COR-L47 (cell line): ENCODE measurements around the gene MTERF4.

Source experiments
- DNase-seq: peaks from one replicate; lab custom pipeline; 2025; lab: John Stamatoyannopoulos, UW

Gene MTERF4

GRCh38 chr2:241133436-241133820 is 31.3 kb upstream of the MTERF4 start:
- DNase-seq: no peak

DNA sequence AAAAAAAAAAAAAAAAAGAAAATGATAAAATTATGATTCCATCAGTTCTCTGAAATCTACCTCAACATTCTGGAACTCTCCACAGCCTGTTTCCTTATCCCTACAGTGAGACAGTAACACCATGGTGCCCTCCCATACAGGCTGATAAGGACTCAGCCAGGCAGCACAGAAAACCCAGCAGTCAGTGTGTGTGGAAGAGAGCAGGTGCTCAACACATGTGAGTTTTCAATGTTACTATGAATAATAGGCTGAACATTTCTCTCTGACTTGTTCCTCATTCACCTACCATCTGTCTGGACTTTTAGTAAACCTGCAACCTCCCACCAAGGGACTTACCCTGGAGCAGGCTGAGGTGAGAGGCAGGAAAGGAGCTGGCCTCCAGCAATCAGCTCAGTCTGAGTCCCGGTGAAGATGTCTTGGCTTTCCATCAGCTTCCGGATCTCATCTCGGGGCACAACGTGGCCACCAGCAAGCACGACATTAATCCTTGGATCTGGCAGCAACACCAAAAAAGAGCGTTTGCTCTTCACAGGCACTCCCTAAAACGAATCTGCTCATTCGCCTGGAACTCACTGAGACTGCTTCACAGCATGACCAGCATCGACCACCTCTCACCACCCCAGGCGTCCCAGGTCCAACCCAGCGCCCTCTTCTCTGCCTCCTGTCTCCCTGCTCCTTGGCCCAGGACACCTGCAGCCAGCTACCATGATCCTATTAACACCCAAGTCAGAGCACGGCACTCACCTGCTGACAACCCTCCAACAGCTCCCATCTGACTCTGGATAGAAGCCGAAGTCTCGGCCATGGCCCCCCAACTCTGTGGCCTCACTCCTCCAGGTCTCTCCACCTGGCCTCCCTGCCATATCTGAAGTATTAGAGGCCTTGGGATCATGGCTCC is 30.7 kb upstream of the MTERF4 start:
- DNase-seq: no peak

- no peak for DNase-seq
Observed at GRCh38 chr2:241131531-241131930, 29.4 kb upstream of the MTERF4 start.

DNA sequence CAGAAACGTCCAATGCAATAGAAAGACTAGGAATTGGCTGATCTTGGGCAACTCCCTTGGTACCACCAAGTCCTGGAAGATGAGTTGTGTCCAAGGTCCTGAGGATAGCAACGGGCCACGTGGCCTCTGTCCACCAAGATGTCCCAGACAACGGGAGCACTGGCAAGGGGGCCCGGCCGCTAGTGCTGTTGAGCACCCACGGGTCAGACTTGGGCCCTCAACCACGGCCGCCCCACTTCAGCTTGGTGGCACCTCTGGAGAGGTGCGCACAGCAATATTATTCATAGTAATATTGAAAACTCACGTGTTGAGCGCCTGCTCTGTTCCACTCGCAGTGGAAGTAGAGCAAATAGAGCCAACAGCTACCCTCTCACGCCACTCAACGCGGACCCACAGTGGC is 28.2 kb upstream of the MTERF4 start:
- no peak for DNase-seq

DNA sequence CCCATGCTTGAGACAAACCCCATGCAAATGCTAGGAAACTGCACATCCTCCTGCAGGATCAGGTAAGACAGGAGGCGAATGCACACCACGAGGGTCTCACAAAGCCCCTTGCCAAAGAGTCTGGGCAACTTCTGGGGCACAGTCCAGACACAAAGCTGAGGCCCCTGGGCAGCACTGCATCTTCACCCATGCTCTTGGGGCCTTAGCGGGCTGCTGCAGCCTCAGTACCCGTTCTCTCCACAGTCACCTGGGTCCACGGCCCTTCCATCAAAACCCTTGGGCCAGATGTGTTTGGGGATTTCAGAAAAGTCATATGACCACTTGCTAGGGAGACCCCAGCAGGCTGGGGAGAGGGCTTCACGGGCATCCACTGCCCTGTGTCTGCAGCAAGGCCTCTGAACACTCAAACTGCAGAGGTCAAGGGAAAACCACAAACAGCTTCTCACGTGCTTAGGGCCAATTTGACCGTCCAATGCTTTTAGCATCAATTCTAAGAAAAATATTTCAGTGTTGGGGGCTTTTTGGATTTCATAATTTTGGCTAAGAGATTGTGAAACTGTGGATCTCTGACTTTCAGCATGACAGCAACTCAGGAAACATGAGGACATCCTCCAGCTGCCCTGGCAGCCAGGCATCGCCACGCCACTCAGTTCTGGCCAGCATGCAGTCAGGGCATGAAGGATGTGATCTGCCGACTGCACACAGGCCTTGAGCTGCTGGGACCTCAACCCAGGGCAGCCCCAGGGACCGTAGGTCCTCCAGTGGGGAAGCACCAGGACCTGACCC is 27.2 kb upstream of the MTERF4 start:
- DNase-seq: no peak

- DNase-seq: no peak
Observed at GRCh38 chr2:241128266-241128665, 26.2 kb upstream of the MTERF4 start.

- DNase-seq: no peak
Observed at GRCh38 chr2:241126771-241127202, 24.7 kb upstream of the MTERF4 start.

DNA sequence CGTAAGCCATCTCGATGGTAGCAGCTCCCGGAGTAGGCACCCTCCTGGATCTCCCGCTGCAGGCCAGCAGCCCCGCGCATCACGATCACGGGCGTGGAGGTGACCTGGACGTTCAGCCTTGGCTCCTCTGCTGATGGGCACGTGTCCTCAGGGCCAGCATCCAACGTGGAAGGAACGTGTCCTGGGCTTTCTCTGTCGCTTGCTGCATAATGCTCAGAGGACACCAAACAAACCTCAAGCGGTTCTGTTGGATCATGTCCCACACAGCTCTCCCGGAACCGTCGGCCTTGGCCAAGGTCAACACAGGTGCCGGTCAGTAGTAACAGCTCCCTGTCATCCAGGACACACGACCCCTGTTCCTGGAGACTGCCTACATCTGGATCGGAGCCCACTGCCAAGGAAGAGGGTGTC is 24.1 kb upstream of the MTERF4 start:
- no peak for DNase-seq

GRCh38 chr2:241125626-241126025 is 23.5 kb upstream of the MTERF4 start:
- DNase-seq: no peak

DNA sequence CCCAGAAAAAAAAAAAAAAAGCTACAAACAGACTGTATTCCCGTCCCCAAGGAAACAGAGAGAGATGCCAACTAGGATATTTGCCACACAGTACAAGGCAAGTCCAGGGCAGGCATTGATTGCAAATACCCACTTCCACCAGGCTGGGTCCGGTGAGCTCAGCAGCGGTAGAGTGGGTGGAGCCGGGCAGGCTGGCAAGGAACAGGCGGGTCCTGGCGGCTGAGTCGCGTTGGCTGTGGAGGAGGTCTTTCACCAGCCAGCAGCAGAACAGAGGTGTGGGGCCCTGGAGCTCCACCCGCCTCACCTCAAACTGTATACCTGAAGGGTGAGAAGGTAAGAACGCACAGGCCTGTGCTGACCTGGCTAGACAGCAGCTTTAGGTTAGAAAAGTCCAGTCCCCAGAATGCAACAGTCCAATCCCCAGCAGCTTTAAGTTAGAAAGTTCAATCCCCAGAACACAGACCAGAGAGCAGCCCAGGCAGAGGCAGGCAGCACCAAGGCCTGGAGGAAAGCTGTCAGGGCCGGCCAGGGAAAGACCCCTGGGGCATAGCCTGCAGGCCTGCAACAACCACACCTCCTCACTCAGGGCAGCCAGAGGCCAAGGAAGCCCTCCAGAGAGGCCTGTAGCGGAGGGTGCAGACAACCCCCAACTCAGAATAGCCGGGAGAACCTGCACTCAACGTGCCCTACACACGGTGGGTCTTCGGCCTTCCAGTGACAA is 21.9 kb upstream of the MTERF4 start:
- DNase-seq: no peak

- DNase-seq: no peak
Observed at GRCh38 chr2:241122376-241123002, 20.4 kb upstream of the MTERF4 start.

DNA sequence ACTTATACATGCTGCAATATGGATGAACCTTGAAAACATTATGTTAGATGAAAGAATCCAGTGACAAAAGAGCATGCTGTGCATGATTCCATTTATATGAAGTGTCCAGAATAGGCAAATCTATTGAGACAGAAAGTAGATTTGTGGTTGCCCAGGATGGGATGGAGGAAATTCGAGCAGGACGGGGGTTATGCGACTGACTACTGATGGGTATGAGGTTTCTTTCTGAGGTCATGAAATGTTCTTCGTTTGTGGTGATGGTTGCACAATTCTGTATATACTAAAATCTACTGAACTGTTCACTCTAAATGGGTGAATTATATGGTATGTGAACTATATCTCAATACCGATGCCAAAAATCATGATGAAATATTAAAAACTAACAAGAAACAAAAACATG is 18.9 kb upstream of the MTERF4 start:
- no peak for DNase-seq

DNA sequence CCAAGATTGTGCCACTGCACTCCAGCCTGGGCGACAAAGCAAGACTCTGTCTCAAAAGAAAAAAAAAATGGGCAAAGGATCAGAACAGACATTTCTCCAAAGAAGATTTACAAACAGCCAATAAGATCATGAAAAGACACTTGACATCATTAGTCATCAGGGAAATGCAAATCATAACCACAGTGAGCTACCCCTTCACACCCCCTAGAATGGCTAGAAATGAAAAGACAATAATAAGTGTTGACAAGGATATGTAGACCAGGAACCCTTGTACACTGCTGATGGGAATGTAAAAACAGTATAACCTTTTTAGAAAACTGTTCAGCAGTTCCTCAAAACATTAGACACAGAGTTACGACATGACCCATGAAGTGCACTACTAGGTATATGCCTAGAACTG is 18.4 kb upstream of the MTERF4 start:
- no peak for DNase-seq

DNA sequence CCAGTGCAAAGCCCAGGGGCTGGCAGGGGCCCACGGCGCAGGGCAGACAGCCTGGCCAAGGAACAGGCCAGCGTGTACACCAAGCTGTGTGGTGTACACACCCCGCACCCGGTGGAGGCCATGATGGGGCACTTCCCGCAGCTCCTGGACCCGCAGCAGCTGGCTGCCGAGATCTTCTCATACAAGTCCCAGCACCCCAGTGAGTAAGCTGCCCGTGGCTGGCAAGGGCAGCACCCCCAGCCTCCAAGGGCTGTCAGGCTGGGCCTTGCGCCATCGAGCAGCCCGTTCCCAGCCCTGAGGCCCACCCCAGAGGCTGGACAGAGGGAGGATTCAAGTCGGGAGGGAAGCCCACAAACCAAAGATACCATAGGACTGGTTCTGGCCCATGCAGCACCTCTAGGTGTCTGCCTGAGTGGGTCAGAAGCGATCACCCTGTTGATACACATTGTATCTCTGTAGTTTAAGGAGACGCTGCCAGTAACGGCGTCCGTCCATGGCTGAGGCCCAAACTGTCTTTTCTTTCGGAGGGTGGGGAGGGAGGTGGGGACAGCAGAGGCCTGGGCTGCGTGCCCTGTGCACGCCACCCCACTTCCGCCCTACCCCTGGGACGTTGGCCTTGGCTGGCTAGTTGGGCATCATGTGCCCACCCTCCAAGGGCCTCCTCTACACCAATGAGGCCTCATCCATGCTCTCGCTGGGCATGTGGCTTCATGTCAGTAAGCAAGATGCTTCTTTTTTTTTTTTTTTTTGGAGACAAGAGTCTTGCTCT is 16.8 kb upstream of the MTERF4 start:
- DNase-seq: no peak

GRCh38 chr2:241116606-241117560 is 14.8 kb upstream of the MTERF4 start:
- DNase-seq: no peak

GRCh38 chr2:241115361-241115760 is 13.3 kb upstream of the MTERF4 start:
- DNase-seq: no peak

GRCh38 chr2:241114836-241115235 is 12.7 kb upstream of the MTERF4 start:
- DNase-seq: no peak

DNA sequence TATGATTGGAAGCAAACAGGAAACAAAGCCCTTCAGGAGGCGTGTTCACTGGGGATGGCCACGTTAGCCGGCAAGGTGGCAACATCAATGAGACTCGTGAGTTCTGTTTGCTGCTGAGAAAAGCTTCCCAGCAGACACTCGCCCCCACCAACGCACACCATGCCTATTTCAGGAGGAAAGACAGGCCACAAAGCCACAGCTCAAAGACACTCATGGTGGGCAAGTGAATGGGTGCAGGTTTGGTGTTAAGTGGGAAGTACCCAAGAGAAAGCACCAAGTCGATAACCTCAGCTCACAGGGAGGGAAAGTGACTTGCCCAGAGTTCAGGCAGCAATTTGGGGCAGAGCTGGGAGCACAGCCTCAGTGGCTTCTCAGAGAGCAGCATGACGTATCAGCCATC is 10.5 kb upstream of the MTERF4 start:
- no peak for DNase-seq

DNA sequence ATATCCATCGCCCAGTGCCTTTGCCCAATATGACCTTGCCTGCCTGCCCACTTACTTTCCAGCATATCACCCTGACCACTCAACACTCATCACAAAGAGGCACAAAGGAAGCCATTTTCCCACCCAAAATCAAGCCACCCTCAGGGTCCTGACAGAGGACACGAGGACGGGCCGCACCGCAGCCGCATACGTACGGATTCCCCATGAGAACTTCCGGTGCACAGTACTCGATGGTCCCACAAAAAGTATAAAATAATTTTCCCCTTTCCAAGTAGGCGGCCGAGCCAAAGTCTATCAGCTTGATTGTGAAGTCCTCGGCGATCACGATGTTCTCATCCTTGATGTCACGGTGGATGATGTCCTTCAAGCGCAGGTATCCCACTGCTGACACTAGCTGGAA is 10.0 kb upstream of the MTERF4 start:
- no peak for DNase-seq

DNA sequence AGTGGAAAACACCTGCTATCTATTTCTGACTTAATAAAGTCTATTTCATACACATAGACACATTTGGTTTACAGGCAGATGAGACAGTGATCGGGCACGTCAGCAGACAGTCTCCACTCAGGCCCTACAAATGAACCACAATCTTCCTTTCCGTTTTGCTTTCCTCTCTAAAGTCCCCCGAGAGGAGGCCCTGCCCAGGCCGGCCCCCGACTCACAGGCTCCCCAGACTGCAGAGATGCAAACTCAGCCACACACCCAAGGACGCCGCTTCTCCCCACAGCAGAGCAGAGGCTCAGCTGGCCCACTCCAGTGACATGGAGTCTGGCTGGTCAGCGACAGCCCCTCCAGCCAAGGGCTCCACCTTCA is 9.3 kb upstream of the MTERF4 start:
- no peak for DNase-seq
